ENCODE data around the gene DCAF6.

DCAF6 gene

DNA sequence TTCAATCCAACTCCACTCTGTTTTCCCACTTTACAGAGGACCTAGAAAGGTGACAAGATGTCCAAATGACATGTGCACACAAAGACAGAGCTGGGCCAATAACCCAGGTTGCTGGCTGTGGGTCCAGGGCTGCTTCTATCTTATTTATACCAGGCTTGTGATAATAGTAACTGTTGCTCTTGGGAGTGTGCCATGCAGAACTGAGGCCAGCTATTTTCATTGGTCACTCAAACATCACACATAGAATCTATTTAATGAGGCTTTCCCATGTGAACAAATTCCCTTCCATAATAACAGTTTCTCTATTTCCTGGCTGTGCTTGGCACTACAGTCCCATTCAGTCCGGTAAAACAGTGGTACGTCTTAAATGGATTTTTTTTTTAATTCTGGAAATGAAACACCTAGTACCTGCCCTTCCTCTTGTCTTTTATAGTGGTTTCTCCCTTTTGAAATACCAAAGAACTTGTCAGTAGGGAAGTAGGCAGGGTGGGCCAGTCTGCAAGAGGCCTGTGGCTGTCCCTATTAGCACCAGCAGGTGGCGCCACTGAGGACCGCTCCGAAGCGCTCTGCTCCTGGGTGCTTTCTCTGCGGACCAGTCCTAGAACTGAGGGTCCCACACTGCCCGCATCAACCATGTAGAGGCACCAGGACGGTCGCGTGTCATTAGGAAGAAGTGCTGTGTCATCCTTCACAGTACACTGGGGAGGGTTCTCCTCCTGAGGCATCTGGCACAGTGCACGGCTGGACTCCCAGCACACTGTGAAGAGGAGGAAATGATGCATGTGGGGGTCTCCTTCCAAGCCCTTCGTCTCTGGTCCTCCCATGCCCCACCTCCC lies 148.1 kb downstream of the DCAF6 start:
- DNase-seq (ENCODE audit: low spot score) = peak; percentile 73

- DNase-seq (ENCODE audit: low spot score) = no peak
Observed at GRCh38 chr1:168085401-168085872, 149.0 kb downstream of the DCAF6 start.

DNA sequence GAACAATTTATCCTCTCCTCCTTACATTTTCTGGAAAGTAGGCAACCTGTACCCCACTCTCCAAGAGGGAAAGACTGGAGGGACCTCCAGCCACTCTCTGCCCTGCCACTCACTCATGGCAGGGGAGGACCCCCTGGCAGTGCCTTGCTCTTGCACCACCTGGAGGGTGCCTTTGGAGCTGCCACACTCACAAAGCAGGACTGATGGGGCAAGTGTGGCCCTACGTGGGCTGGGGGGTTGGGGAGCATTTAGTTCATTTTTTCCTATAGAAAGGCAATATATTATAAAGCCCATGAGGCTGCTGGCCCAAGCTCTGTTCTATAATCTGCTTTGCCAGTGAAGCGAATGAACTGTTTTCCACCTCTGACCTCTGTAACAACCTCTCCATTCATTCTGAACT lies 150.0 kb downstream of the DCAF6 start:
- peak; percentile 30 for DNase-seq (ENCODE audit: low spot score)

DNA sequence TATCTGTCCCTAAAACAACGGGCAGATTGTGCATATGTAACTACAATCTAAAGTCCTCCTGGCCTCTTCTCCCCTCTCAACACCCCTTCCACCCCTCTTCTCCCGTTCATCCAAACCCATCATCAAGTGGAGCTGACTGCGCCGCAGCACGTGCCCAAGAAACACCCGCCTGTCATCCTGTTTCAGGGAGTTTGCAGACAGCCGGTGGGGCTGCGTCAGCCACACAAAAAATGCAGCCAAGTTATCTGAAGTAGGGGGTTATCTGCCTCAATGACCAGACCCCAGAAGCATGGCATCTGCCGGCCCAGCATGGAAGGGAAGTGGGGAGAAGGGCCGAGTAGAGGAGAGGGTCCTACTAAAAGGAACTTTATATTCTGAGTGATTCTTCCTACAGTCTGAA lies 151.2 kb downstream of the DCAF6 start:
- DNase-seq (ENCODE audit: low spot score) = no peak

DNA sequence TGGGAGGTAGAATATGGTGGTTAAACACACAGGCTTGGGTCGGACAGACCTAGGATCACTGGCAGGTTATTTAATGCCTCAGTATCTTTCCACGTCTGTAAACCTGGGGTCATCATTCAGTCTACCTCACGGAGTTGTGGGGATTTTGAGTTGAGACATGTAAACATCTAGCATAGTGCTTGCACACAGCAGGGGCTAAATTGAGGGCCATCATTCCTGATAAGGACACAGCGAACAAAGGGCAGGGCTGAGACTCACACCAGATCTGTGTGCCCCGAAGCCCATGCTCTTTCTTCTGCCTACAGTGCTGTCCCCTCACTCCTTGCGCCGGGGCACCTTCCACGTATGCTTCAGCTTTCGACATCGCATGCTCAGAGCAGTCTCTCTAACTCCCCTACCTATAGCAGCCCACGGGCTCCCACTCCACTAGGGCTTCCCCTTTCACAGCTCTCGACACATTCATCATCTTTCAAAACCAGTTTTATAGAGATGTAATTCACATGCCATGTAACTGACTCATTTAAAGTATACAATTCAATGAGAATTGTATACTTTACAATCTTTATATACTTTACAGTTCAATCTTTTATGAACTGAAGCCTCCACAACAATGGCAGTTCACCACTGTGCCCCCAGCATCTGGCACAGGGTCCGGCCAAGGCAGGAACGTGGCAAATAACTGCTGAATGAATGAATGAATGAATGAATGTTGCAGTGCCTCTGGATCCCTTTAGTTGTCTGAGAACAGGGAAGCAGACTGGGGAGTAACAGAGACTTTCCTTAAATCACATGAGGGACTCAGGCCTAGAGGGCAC lies 152.2 kb downstream of the DCAF6 start:
- no peak for DNase-seq (ENCODE audit: low spot score)

DNA sequence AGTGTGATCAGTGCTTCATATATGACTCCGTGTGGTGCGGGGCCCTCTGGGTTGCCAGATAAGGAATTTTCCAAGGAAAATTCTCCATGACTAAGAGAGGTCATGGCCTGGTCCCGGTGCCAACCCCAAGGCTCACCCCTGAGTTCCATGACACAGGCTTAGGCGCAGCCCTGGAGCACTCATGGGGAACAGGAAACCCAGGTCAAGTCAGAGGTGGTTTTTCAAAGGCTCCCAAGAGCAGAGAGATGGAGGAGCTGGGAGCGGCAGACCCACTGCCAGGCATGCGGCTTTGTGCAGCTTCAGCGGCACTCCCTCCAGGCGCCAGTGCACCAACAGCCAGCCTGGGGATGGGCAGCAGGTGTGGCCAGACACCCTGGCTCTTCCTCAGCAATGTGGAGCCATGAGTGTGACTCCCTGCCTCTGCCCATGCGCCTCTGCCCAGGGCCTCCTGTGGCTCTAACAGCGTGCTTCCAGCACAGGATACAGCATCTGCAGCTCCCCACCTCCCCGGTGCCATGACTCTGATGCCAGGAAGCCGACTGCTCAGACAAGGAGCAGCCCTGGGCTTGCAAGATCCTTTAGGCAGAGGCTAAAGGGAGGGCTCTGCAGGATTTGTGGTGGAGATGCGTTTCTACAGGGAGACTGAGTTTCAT lies 153.0 kb downstream of the DCAF6 start:
- DNase-seq (ENCODE audit: low spot score) = no peak

- no peak for DNase-seq (ENCODE audit: low spot score)
Observed at GRCh38 chr1:168089979-168090337, 153.5 kb downstream of the DCAF6 start.

DNA sequence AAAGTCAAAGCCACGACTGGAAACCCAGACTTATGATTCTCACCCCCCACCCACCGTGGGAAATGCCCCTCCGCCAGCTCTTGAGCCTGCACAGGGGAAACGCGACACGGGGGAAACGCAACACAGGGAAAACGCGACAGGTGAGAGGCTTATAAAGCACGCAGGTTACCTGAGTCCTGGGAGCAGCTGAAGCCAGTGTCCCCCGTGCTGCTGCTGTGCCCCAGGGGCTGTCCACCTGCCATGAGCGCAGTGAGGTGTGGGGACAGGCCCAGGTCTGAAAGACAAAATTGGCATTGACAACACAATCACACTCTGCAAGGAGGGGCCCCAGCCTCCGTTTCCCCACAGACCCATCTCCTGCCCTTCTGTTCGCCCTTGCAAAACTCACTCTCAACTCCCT lies 153.9 kb downstream of the DCAF6 start:
- DNase-seq (ENCODE audit: low spot score) = no peak

DNA sequence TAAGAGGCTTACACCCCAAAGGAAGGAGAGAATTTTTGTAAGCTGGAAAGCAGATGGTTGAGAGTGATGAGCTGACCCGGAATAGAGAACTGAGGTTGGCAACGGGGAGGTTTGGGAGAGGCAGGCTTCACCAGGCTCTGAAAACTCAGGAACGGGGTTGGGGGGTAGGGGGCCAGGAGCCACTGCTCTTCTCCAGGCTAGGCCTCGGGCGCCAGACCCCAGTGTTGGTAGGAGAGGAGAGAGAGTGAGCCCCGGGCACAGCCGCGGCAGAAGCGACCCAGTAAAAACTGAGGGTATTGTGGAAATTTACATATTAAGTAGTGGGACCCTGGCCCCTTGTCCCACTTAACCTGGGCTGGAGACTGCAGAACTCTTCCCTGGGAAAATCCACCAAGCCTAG lies 154.6 kb downstream of the DCAF6 start:
- no peak for DNase-seq (ENCODE audit: low spot score)

GRCh38 chr1:168091720-168092550 lies 155.5 kb downstream of the DCAF6 start:
- DNase-seq (ENCODE audit: low spot score) = no peak

- no peak for DNase-seq (ENCODE audit: low spot score)
Observed at GRCh38 chr1:168092566-168093355, 156.3 kb downstream of the DCAF6 start.

DNA sequence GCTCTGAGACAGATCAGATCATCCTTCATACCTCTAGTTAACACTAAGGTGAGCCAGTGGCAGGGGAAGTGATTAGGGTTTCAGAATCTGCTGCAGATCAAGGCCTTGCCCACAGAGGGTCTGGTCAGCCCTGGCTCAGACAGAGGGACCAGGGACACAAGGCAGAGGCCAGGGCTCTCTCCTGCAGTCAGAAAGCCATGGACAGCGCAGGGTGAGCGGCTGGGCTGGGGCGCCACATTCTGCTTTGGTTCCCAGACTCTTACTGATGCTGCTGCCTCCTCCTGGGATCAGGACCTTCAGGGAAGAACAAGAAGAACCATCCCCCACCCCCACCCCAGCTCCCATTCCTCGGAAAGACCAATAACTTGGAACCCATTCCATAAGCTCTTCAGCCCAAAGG lies 157.1 kb downstream of the DCAF6 start:
- no peak for DNase-seq (ENCODE audit: low spot score)

DNA sequence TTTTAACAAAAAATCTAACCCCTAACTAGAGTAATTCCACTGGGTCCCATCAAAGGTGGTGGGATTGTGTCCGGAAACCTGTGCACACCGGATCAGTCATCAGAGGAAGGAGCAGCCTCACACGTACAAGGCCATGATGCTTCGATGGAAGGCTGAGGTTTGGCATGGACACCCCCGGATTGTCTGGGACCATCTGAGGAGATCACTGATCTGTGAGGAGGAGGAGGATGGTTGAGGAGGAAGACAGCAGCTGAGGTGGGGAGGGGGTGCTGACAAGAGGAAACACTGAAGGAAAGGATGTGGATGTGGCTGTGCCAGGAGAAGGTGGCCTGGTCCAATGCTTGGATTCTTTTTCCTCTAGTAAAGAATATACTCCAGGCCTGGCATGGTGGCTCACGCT lies 159.0 kb downstream of the DCAF6 start:
- DNase-seq (ENCODE audit: low spot score) = no peak

- no peak for DNase-seq (ENCODE audit: low spot score)
Observed at GRCh38 chr1:168096296-168097165, 160.0 kb downstream of the DCAF6 start.

- DNase-seq (ENCODE audit: low spot score) = no peak
Observed at GRCh38 chr1:168097921-168098528, 161.5 kb downstream of the DCAF6 start.

- DNase-seq (ENCODE audit: low spot score) = no peak
Observed at GRCh38 chr1:168098534-168099320, 162.2 kb downstream of the DCAF6 start.

DNA sequence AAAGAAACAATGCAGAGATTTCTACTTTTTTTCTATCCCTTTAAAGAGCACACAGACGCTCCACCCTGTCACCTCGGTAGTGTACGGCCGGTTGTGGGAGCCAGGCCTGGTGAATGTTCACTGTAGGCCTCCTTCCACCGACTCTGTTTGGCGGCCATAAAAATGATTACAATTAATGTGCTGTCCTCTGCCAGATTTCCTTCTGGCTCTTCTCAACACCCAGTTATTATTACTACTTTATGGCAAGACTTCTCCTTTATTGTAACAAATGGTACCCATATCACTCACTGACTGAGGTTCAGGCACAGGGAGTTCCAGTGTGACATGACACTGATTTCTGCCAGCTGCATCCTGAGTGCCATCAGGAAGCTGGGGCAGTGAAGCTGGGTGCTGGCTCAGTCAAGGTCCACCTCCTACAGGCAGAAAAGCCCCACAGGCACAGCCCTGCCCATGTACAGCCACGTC lies 162.9 kb downstream of the DCAF6 start:
- DNase-seq (ENCODE audit: low spot score) = no peak

GRCh38 chr1:168100315-168101002 lies 164.0 kb downstream of the DCAF6 start:
- DNase-seq (ENCODE audit: low spot score) = no peak
